Liver (tissue), 9 donors: ENCODE measurements around the gene P2RX5. TPM values are rescaled to one million over a fixed set of nuclear protein-coding genes. Genes with fewer than 3 reads are reported as not detected.

Source experiments
- DNase-seq: peaks from one replicate; pipeline ENCODE4 v3.0.0-alpha.2; 2017; ENCODE audit warnings: low spot score
- H3K27ac ChIP-seq, 2 donors: one replicate each; pipeline ENCODE4 v1.7.0; 2013; ENCODE audit warnings: inconsistent platforms in 2 of 2, low read length in 2 of 2, control low read depth in 1 of 2, low read depth in 1 of 2, mild to moderate bottlenecking in 1 of 2
- H3K27me3 ChIP-seq, 4 donors: one replicate each; pipeline versions ENCODE4 v1.6.1 to v1.7.0; 2013; ENCODE audit warnings: low read length in 3 of 4, inconsistent platforms in 1 of 4, mild to moderate bottlenecking in 1 of 4, moderate library complexity in 1 of 4; ENCODE audit not compliant: control insufficient read depth in 4 of 4, insufficient read depth in 4 of 4
- H3K36me3 ChIP-seq, 4 donors: one replicate each; pipeline versions ENCODE4 v1.6.1 to v1.7.0; 2013; ENCODE audit warnings: low read length in 3 of 4, mild to moderate bottlenecking in 3 of 4, low read depth in 1 of 4, moderate library complexity in 1 of 4; ENCODE audit not compliant: control insufficient read depth in 4 of 4, insufficient read depth in 3 of 4
- H3K4me1 ChIP-seq, 4 donors: one replicate each; pipeline versions ENCODE4 v1.6.1 to v1.7.0; 2013; ENCODE audit warnings: low read length in 3 of 4, mild to moderate bottlenecking in 3 of 4, moderate library complexity in 1 of 4; ENCODE audit not compliant: control insufficient read depth in 4 of 4, insufficient read depth in 4 of 4
- H3K4me3 ChIP-seq, 3 donors: one replicate each; pipeline versions ENCODE4 v1.6.1 to v1.7.0; 2013; ENCODE audit warnings: low read length in 3 of 3, control low read depth in 1 of 3, low read depth in 1 of 3, mild to moderate bottlenecking in 1 of 3
- H3K9ac ChIP-seq, 2 donors: one replicate each; pipeline ENCODE4 v1.7.0; 2013; ENCODE audit warnings: low read length in 2 of 2, mild to moderate bottlenecking in 2 of 2, moderate library complexity in 2 of 2, control low read depth in 1 of 2, low read depth in 1 of 2
- H3K9me3 ChIP-seq, 4 donors: one replicate each; pipeline versions ENCODE4 v1.6.1 to v1.7.0; 2013; ENCODE audit warnings: low read length in 3 of 4; ENCODE audit not compliant: control insufficient read depth in 4 of 4
- ATF3 ChIP-seq: IDR thresholded peaks from 2 replicates; pipeline ENCODE4 v1.6.1; 2016; ENCODE audit warnings: antibody characterized with exemption
- CTCF ChIP-seq: fragments of 150-350 bp; IDR thresholded peaks from 2 replicates; pipeline ENCODE4 v1.5.1; 2017; ENCODE audit warnings: improper control_type of control experiment, low read depth, low read length; ENCODE audit not compliant: missing input control
- EGR1 ChIP-seq, 2 donors: IDR thresholded peaks; 2 replicates each; pipeline ENCODE4 v1.6.1; 2016 to 2018; ENCODE audit warnings: antibody characterized with exemption in 2 of 2, low read depth in 2 of 2
- FOXA1 ChIP-seq: IDR thresholded peaks from 2 replicates; pipeline ENCODE4 v1.6.1; 2016; ENCODE audit warnings: antibody characterized with exemption
- FOXA2 ChIP-seq: IDR thresholded peaks from 2 replicates; pipeline ENCODE4 v1.6.1; 2016; ENCODE audit warnings: antibody characterized with exemption
- GABPA ChIP-seq, 2 donors: IDR thresholded peaks in 1 of 2; conservative IDR thresholded peaks in 1 of 2; 2 replicates each; pipeline ENCODE4 v1.6.1; 2016; ENCODE audit warnings: antibody characterized with exemption in 2 of 2, mild to moderate bottlenecking in 1 of 2, moderate library complexity in 1 of 2
- HNF4G ChIP-seq: IDR thresholded peaks from 2 replicates; pipeline ENCODE4 v1.6.1; 2016; ENCODE audit warnings: antibody characterized with exemption
- JUND ChIP-seq, 2 donors: IDR thresholded peaks; 2 replicates each; pipeline ENCODE4 v1.6.1; 2016; ENCODE audit warnings: antibody characterized with exemption in 2 of 2
- MAX ChIP-seq: IDR thresholded peaks from 2 replicates; pipeline ENCODE4 v1.6.1; 2016; ENCODE audit warnings: antibody characterized with exemption
- NR2F2 ChIP-seq: IDR thresholded peaks from 2 replicates; pipeline ENCODE4 v1.6.1; 2016; ENCODE audit warnings: antibody characterized with exemption
- RAD21 ChIP-seq, 2 donors: IDR thresholded peaks; 2 replicates each; pipeline ENCODE4 v1.6.1; 2016; ENCODE audit warnings: antibody characterized with exemption in 2 of 2, mild to moderate bottlenecking in 2 of 2
- TAF1 ChIP-seq: conservative IDR thresholded peaks from 2 replicates; pipeline ENCODE4 v1.6.1; 2016; ENCODE audit warnings: antibody characterized with exemption, mild to moderate bottlenecking
- YY1 ChIP-seq: IDR thresholded peaks from 2 replicates; pipeline ENCODE4 v1.6.1; 2016; ENCODE audit warnings: antibody characterized with exemption, mild to moderate bottlenecking
- ZBTB33 ChIP-seq: IDR thresholded peaks from 2 replicates; pipeline ENCODE4 v1.6.1; 2016; ENCODE audit warnings: antibody characterized with exemption
- WGBS: extraction: QIAGEN DNeasy Blood & Tissue Kit; methylation state at CpG from one replicate; pipeline ENCODE4 v1.1.7; 2013; 5-methylcytosine and 5-hydroxymethylcytosine counted together
- polyA plus RNA-seq, 2 donors: library from polyadenylated mRNA; stranded (reverse) in 1 of 2; unstranded in 1 of 2; fragments of 200-250 nt in 1 of 2; fragments of >200 nt in 1 of 2; fragmentation: Nextera tagmentation in 1 of 2; extraction: Ambion mirVana in 1 of 2; gene quantifications; one replicate each; pipeline versions ENCODE4 v1.2.1 to v1.2.3, GENCODE V29; 2013 to 2015
- total RNA-seq, 2 donors: library from RNA; depleted of rRNA; stranded (reverse); fragments of >200 nt; gene quantifications; one replicate each; pipeline ENCODE4 v1.2.3, GENCODE V29; 2014
- donor health status: healthy.
- donor health status: healthy.
- donor health status: healthy.
- donor health status: healthy.
- donor health status: healthy.

P2RX5 gene
- total and polyA plus RNA-seq, 4 donors: 0.31 to 1.8 (median 1.1) TPM

- TF ChIP-seq MAX (no peak), RAD21 (IDR thresholded peaks at IDR 0.05) (no peak), ZBTB33 (no peak), GABPA (IDR thresholded peaks at IDR 0.05 in 1 of 2, conservative IDR thresholded peaks at IDR 0.05 in 1 of 2) (no peak)
- no peaks in the 10 kb centered on the region for H3K9me3 ChIP-seq
- DNase-seq: no peak
- H3K9ac ChIP-seq: no peak overlapping the region
- no peak overlapping the region for H3K27ac ChIP-seq
- H3K27me3 ChIP-seq: no peaks in the 10 kb centered on the region
- H3K36me3 ChIP-seq: peaks cover 0 to 3% (median under 1%) of the 10 kb centered on the region in 4 donors
- no peak overlapping the region for H3K4me3 ChIP-seq
- H3K4me1 ChIP-seq: peaks cover 0 to 20% (median 16%) of the 10 kb centered on the region in 4 donors
- WGBS: 98% methylated on average over 4 of the region's 4 CpGs
Measured at GRCh38 chr17:3672571-3672970, 23.4 kb downstream of the P2RX5 start.

- no peak overlapping the region for H3K27ac ChIP-seq
- no peak for DNase-seq
- H3K27me3 ChIP-seq: no peaks in the 10 kb centered on the region
- peaks cover 0 to 3% (median under 1%) of the 10 kb centered on the region in 4 donors for H3K36me3 ChIP-seq
- H3K4me3 ChIP-seq: peak overlapping the region in 2 of 3 donors; percentile 94 to 98
- WGBS: 49% methylated on average over 12 of the region's 12 CpGs
- TF ChIP-seq RAD21 (IDR thresholded peaks at IDR 0.05) (no peak), FOXA1 (no peak), CTCF (no peak), ZBTB33 (no peak), TAF1 (no peak), FOXA2 (no peak), YY1 (no peak), EGR1 (IDR thresholded peaks at IDR 0.05; ENCODE audit: low read depth in 2 of 2) (no peak), JUND (IDR thresholded peaks at IDR 0.05) (no peak), NR2F2 (no peak), ATF3 (no peak), MAX (no peak), HNF4G (no peak)
- H3K4me1 ChIP-seq: peaks cover 0 to 24% (median 23%) of the 10 kb centered on the region in 4 donors
- no peaks in the 10 kb centered on the region for H3K9me3 ChIP-seq
- H3K9ac ChIP-seq: peak overlapping the region; percentile 12 to 46
Measured at GRCh38 chr17:3669548-3669947, 26.4 kb downstream of the P2RX5 start.
